GM18909 (cell line): ENCODE measurements around the gene ANKS1B.

Experiments
- ATAC-seq: cut with Tn5 transposase; IDR thresholded peaks from one replicate; pipeline ENCODE4 v1.9.1; 2021; ENCODE audit warnings: mild to moderate bottlenecking; ENCODE audit not compliant: unreplicated experiment, poor library complexity

The ANKS1B gene

DNA sequence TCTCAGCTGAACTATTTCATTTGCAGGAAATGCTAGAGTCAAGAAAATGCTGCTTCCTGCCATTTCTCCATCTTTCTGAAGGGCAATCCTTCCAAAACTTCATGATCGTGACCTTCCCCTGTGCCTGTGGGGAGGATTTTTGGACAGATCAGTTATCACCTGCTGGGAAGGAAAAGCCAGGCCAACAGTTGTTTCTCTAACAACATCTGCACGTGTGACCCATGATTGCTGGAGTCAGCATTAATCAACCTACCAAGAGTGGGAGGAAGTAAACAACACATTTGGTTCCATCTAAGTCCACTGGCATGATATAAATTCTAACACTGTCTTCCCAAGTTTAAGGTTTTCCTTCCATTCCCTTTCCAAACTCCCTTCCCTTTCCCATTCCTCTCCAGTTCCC, 1167.0 kb downstream of the ANKS1B start:
- ATAC-seq: no peak

DNA sequence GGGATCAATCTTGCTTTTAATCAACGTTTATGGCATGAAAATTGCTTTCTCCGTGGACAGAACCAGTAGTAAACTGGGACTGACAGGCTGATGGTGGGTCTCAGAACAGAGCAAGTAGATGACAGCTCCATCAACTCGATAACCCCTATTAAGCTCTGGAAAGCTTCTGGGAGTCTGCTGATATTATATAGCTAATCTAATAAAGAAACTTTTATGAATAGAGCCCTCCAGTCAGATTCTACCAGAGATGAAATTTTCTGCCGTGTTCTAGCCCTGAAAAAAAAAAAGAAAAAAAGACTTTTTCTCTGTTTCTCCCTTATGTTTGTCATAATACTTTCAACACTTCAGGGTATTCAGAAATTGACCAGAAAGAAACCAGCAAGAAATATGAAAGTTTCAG, 1168.0 kb downstream of the ANKS1B start:
- ATAC-seq: no peak

DNA sequence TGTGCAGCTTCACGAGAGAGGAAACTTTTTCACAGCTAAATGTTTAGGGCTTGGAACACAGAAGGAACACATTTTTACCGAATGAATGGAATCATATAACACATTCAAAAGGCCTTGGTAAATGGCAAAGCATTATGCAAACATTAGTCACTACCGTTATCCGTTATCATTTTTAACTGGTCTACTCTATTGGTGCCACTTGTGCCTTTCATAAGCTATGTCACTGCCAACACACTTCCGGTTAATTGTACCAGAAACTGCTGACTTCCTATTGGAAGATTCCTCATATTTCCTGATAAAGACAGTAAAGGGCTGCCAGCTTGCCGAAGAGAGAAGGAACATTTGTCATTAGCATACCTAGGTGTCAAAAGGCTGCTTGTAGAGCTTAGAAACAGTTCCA, 1170.5 kb downstream of the ANKS1B start:
- no peak for ATAC-seq

DNA sequence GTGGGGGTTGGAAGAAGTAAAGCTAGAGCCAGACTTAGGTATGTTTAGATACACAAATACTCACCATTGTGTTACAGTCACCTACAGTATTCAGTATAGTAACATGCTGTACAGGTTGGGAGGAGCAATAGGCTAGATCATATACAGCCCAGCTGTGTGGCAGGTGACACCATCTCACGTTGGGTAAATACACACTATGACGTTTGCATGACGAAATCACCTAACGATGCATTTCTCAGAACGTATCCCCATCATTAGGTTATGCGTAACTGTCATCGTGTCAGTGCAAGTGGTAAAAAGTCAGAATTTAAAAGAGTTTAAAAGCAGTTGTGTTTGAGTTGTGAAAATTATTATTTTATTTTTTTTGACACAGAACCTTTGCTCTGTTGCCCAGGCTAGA, 1172.5 kb downstream of the ANKS1B start:
- ATAC-seq: no peak

DNA sequence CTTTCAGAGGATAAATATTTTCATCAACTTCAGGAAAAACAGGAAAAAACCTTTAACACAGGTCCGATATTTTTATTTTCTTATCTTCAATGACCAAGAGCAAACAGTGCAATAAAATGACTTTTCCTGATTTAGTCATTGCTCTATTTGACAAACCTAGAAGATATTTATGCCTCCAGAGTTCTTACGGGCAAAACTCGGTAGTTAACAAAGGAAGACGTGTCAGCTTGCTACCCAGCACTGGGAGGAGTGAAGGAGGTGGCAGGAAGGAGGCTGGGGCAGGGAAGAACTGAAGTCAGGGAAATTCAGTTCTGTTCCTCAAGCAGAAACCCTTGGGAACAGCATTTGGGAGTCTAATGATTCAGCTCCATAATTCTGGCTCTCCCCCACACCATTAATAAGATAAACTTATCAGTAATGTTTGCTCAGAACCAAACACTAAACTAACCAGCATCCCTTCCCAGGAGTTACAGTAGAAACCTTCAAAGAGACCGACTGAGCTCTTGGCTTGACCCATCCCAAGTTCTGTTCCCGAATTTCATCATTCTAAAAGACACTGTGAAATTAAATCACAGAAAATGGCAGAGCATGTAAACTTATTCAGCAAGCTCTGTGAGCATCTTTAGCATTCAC, 1176.4 kb downstream of the ANKS1B start:
- ATAC-seq: no peak

DNA sequence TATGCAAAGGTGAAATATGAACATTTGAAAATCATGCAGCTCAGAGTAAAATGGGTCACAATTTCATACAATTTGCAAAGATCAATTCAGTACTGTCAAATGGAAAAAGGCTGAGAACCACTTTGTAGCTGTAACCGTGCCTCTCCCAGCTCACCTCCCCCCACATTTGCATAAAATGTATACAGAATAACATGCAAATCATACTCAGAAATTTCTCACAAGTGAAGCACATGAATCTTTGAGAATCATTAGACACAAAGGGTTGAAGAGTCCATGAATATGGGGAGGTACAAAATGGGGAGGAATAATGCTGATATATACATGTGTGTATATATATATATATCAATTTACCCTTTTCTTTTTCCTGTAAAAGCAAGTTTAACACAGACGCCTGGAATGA, 1177.5 kb downstream of the ANKS1B start:
- ATAC-seq: no peak

DNA sequence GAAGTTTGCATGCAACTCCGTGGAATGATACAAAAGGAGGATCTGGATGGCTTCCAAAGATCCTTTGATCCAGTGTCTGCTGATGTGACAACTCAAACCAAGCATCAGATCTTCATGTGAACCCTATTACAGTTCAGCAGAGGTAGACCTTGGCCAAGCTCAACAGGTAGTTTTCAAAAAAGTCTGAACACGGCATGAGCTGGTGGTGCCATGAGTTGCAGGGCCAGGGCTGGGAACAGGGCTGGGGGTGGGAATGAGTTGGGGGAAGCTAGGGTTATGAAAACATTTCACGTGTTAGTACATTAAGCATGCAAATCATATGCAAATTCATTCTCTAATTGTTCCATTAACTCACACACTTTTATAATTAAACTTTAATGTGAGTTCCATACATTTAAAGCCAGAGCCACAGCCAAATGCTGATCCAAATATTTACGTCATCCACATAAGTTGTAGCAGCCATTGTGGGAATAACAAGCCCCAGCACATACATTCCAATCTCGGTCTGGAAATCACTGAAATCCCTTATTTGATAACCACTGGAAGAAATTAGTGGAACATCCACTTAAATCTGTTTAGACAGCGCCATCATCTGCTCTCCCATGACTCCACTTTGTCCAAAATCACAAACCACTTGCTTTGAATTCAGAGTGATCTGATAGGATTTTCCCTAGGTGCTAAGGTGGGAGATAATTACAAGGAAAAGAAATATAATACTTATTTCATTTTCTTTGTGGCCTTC, 1181.1 kb downstream of the ANKS1B start:
- ATAC-seq: no peak

DNA sequence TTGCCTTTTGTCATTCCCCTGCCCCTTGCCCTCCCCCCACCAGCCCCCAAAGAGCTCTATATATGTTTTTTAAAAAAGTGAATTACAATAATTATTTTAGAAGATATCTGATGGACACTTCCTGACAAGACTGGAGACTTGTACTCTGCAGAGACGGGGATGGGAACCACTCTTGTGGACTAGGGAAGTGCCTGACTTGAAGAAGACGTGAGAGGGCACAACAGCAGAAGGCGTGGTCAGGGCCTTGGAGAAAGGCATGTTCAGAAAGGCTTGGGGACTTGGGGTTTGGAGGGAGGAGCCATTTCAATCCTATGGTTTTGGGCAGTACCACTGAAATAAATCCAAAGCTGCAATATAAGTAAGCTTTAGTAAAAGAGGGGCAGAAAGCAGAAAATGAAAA, 1184.9 kb downstream of the ANKS1B start:
- ATAC-seq: no peak

DNA sequence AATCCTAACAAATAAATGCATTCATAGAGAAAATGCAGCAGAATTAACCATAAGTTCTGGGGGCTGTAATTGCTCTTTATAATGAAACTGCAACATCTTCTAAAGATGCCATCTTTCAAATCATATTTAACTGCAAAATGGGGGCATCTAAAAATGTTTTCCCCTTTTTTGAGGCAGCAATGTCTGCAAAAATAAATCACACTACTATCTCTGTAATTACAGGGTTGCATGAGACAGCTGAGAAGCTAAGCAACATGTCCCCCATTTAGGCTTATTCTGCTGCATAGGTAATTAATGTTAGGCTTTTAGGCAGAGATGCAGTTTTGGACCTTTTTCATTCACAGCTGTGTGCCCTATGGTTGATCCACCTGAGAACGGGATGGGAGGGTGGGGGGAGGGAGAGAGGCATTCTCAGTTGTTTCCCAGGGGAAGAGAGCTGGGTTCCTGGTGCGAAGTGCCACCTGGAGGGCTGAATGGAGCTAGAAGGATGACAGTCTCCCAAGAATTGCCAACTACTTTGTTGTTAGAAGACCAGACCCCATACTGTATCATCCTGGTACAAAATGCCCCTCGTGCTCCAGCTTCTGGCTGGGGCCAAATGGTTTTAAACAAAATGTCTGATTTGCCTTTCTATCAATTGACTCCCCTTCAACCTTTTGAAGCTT, 1185.5 kb downstream of the ANKS1B start:
- ATAC-seq: no peak

DNA sequence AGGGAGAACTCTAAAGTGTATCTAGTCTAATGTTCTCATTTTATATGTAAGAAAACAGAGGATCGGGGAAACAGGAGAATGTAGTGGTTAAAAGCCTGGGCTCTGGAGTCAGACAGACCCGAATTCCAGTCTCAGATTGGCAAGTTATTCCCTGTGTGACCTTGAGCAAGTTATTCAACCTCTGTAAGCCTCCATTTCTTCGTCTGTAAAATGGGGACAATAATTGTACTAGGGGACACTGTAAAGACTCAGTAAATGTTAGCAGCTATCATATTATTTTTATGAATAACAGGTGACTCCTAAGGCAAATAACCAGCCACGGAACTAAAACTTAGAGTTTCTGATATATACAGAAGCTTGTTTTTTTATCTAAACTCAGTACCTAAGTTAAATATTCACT, 1187.5 kb downstream of the ANKS1B start:
- no peak for ATAC-seq

DNA sequence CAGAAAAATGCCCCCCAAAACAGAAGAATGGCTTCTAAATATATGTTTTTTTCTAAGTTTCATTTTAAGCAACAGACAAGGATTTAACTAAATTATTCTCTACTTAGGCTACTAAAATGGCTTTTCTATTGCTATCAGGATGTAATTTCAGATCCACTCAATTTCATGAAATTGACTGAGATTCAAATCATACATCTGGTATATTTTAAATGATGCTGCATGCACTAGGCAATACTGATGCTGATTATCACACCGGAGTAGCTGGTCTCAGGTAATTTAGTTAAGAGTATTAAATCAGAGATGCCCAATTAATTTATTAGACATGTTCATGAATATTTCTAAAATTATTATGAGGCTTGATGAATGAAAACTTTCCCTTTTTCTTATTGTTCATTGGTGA, 1188.0 kb downstream of the ANKS1B start:
- ATAC-seq: no peak

DNA sequence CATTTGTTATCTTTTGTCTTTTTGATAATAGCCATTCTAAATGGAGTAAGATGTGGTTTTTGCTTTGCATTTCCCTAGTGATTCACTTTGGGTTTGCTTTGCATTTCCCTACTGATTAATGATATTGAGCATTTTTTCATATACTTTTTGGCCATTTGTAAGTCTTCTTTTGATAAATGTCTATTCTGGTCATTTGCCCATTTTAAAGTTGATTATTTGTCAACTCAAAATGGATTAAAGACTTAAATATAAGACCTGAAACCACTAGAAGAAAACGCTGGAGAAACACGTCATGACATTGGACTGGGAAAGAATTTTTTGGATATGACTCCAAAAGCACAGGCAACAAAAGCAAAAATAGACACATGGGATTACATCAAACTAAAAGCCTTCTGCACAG, 1191.6 kb downstream of the ANKS1B start:
- ATAC-seq: no peak

DNA sequence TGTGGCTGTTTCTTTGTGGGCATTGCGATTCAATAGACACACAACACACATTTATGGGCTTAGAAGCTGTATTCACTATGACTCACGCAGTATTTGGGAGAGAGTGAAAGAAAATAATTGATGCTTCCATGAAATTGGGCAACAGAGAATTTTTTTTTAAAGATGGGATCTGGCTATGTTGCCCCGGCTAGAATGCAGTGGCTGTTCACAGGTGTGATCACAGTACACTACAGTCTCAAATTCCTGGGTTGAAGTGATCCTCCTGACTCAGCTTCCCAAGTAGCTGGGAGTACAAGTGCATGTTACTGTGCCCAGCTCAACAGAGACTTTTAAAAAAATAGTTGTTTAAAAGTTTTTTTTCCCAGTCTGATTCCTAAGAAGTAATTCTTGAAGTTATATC, 1193.3 kb downstream of the ANKS1B start:
- ATAC-seq: no peak

DNA sequence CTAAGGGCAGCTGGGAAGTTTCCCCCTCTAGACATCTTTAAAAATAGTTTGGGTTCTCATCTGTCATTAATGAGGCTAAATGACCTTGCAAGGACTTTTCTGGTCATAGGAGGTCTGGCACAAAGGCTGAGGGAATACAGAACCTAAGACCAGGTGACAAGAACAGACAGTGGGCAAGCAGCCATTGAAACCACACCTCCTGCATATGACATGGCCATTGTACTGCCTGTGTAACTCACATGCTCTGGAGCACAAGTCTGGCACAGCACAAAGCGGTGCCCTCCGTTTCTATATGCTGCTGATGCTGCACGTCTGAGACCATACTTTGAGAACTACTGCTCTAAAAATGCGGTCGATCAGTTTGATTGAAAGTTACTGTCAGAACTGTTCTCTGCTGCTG, 1196.3 kb downstream of the ANKS1B start:
- no peak for ATAC-seq

DNA sequence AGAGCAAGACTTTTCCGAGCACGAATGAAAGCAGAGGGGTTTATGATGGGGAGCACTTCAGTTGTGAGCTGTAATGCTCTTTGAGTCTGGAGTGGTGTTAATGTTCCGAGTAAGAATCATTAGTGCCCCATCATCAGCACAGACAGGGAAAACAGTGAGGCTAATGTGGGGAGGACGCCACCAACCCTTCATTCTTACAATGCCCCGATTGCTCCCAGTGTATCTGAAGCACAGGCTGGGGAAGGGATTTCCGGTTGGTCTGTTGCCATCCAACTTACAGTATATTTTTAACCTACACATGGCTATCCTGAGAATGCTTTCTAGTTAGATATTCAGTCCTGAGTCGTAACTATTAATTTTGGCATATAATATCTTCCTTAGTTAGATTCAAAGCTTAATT, 1198.1 kb downstream of the ANKS1B start:
- no peak for ATAC-seq

DNA sequence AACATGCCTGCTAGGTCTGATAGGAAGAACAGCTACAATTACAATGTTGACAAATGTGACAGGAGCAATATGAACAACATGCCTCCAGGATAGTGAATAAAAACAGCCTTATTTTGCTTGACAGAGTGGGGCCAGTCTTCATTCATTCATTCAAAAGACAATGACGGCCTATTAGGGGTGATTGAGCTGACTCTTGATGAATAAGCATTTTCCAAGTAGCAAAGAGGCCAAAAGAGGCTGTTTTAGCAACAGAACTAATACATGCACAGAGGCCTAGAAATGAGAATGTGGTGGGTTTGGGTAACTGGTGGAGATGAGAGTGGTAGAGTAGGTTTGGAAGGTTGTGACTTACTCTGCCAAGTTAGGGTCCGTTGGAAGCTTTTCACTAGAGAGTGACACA, 1201.3 kb downstream of the ANKS1B start:
- no peak for ATAC-seq

DNA sequence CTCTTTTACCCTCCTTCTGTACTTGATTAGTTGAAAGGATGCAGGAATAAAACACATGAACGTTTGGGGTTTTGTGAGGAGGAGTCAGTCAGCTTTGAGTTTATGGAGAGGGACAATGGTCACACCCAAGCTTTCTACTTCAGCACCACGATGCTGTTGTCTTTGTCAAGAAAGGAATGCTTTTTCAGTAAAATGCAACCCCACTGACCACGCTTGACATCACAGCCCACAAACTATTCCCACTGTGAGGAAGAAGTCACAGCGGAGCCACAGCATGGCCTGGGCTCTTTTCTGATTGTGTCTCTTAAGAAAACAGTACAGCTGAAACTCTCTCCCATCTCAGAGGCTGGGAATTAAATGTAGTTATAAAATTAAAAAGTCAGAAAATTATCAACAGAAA, 1204.5 kb downstream of the ANKS1B start:
- no peak for ATAC-seq

DNA sequence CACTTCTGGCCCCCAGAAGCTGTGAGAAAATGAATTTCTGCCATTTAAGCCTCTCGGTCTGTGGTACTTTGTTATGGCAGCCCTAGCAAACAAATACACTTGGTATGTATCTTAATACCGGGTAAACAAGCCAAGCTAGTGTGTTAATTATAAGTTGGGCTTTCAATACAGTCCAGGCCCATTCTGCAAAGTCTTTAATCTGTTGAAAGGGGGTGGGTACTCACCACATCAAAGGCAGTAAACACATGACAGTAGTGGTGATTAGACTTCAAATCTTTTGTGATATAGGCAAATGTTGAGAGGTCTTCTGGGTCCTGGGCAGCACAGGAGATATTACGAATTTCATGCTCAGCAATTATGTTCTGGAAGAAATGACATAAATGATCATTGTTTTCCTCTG, 1211.9 kb downstream of the ANKS1B start:
- ATAC-seq: no peak

DNA sequence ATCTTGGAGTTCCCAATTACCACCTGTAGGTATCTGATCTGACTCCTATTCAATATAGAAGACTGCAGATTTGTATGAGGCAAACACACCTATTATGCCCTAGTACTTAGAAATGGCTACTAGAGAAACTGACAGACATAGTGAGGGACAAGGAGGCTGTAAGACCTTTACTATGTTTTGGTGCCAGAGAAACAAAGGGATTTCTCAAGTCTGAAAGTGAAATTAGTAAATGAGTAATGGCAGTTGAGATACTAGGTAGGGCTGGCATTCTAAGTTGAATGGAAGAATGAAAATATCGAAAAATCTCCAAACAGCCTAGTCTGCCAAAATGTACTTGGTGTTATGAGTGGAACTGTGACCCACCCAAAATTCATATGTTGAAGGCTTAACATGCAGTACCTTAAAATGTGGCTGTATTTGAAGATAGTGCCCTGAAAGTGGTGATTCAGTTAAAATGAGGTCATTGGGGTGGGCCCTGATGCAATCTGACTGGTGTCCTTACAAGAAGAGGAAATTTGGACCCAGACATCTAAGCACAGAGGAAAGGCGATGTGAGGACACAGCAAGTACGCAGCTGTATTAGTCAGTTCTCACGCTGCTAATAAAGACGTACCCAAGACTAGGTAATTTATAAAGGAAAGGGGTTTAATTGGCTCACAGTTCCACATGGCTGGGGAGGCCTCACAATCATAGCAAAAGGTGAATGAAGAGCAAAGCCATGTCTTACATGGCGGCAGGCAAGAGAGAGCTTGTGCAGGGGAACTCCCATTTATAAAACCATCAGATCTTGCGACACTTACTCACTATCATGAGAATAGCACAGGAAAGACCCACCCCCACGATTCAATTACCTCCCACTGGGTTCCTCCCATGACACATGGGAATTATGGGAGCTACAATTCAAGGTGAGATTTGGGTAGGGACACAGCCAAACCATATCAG, 1212.7 kb downstream of the ANKS1B start:
- ATAC-seq: no peak

DNA sequence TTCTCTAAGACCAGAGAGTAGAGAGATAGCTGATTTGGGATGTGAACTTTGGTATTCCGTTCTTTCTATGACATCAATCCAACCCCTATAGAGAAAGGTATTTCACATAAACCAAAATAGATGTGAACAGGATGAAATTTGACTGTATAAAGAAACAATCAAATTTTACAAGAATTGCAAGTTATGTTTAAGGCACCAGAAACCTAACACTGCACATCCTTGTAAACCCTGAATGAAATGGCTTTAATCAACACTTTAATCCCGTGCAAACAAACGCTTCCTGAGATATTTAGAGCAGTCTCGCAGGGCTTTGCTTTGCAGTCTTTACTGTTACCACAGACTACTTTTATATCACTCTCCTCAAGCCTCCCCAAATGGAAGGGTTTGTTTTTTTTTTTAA, 1214.5 kb downstream of the ANKS1B start:
- no peak for ATAC-seq

DNA sequence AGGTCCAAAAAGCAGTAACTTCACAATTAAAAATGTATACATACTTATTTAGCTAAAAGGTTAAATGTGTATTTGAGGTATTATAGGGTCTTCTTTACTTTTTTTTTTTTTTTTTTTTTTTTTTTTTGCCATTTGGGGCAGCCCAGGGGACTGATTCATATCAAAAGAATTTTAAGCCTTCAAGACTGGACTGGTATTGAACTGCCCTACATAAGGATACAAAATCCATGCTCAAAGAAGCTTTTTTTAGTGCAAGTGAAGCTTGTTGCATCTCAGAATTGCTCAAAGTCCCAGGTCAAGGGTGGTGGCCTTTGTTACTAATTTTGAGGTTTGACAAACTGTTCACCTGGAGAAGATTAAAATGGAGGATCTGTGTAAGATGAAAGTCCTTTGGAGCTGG, 1215.7 kb downstream of the ANKS1B start:
- no peak for ATAC-seq
